ENCODE results near the gene ANKRD24.

The ANKRD24 gene

GRCh38 chr19:4196009-4196408, 13.5 kb downstream of the ANKRD24 start:
- TF ChIP-seq ZC3H10 (CRISPR knock-in tag; IDR thresholded peaks at IDR 0.05) (no peak), RARB (CRISPR knock-in tag; IDR thresholded peaks at IDR 0.05) (no peak), OSR1 (CRISPR knock-in tag; IDR thresholded peaks at IDR 0.05) (no peak), CSDC2 (CRISPR knock-in tag; IDR thresholded peaks at IDR 0.05) (no peak), ZNF565 (CRISPR knock-in tag; conservative IDR thresholded peaks at IDR 0.05; ENCODE audit: low read depth) (no peak), PPARA (CRISPR knock-in tag; IDR thresholded peaks at IDR 0.05; ENCODE audit: borderline replicate concordance) (no peak), ZNF70 (CRISPR knock-in tag; IDR thresholded peaks at IDR 0.05) (no peak)
- TF ChIP-seq, protein P1, sequence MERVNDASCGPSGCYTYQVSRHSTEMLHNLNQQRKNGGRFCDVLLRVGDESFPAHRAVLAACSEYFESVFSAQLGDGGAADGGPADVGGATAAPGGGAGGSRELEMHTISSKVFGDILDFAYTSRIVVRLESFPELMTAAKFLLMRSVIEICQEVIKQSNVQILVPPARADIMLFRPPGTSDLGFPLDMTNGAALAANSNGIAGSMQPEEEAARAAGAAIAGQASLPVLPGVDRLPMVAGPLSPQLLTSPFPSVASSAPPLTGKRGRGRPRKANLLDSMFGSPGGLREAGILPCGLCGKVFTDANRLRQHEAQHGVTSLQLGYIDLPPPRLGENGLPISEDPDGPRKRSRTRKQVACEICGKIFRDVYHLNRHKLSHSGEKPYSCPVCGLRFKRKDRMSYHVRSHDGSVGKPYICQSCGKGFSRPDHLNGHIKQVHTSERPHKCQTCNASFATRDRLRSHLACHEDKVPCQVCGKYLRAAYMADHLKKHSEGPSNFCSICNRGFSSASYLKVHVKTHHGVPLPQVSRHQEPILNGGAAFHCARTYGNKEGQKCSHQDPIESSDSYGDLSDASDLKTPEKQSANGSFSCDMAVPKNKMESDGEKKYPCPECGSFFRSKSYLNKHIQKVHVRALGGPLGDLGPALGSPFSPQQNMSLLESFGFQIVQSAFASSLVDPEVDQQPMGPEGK (CRISPR knock-in tag; IDR thresholded peaks at IDR 0.05; ENCODE audit: borderline replicate concordance) = no peak
- ATAC-seq = no peak

DNA sequence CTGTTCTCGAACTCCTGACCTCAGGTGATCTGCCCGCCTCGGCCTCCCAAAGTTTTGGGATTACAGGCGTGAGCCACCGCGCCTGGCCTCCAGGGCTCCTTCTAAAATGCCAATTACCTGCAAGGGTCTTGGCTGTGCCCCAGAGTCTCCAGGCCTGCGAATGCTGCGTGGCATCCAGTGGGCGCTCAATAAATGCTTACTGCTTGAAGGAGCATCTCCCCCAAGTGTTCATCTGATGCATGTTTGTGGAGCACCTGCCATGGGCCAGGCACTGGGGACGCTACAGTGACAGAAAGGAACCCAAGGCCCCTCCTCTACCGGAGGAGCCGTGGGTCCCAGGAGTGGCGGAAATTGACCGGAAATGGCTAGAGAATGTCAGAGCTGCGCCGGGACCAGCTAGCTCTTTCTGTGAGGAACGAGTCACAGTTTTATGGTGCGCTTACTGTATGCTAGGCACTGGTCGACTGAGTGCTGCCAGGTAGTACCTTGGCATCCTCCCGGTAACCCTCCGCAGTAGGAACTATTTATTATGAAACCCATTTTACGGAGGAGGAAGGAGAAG, 14.2 kb downstream of the ANKRD24 start:
- TF ChIP-seq TOX (CRISPR knock-in tag; IDR thresholded peaks at IDR 0.05; ENCODE audit: borderline replicate concordance) (no peak), POU6F1 (CRISPR knock-in tag; IDR thresholded peaks at IDR 0.05; ENCODE audit: borderline replicate concordance, low read depth) (no peak), ISL1 (CRISPR knock-in tag; IDR thresholded peaks at IDR 0.05) (no peak), ARNTL (CRISPR knock-in tag; IDR thresholded peaks at IDR 0.05; ENCODE audit: borderline replicate concordance, low read depth) (no peak), SNAI2 (CRISPR knock-in tag; IDR thresholded peaks at IDR 0.05) (no peak), ZNF70 (CRISPR knock-in tag; IDR thresholded peaks at IDR 0.05) (no peak), ZFP3 (CRISPR knock-in tag; IDR thresholded peaks at IDR 0.05) (no peak), RARB (CRISPR knock-in tag; IDR thresholded peaks at IDR 0.05) (no peak), TCF4 (CRISPR knock-in tag; IDR thresholded peaks at IDR 0.05; ENCODE audit: borderline replicate concordance) (no peak), OSR1 (CRISPR knock-in tag; IDR thresholded peaks at IDR 0.05) (no peak)
- TF ChIP-seq, protein P2, sequence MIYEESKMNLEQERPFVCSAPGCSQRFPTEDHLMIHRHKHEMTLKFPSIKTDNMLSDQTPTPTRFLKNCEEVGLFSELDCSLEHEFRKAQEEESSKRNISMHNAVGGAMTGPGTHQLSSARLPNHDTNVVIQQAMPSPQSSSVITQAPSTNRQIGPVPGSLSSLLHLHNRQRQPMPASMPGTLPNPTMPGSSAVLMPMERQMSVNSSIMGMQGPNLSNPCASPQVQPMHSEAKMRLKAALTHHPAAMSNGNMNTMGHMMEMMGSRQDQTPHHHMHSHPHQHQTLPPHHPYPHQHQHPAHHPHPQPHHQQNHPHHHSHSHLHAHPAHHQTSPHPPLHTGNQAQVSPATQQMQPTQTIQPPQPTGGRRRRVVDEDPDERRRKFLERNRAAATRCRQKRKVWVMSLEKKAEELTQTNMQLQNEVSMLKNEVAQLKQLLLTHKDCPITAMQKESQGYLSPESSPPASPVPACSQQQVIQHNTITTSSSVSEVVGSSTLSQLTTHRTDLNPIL (CRISPR knock-in tag; IDR thresholded peaks at IDR 0.05; ENCODE audit: low read depth) = no peak
- TF ChIP-seq, protein P3, sequence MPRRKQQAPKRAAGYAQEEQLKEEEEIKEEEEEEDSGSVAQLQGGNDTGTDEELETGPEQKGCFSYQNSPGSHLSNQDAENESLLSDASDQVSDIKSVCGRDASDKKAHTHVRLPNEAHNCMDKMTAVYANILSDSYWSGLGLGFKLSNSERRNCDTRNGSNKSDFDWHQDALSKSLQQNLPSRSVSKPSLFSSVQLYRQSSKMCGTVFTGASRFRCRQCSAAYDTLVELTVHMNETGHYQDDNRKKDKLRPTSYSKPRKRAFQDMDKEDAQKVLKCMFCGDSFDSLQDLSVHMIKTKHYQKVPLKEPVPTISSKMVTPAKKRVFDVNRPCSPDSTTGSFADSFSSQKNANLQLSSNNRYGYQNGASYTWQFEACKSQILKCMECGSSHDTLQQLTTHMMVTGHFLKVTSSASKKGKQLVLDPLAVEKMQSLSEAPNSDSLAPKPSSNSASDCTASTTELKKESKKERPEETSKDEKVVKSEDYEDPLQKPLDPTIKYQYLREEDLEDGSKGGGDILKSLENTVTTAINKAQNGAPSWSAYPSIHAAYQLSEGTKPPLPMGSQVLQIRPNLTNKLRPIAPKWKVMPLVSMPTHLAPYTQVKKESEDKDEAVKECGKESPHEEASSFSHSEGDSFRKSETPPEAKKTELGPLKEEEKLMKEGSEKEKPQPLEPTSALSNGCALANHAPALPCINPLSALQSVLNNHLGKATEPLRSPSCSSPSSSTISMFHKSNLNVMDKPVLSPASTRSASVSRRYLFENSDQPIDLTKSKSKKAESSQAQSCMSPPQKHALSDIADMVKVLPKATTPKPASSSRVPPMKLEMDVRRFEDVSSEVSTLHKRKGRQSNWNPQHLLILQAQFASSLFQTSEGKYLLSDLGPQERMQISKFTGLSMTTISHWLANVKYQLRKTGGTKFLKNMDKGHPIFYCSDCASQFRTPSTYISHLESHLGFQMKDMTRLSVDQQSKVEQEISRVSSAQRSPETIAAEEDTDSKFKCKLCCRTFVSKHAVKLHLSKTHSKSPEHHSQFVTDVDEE (CRISPR knock-in tag; IDR thresholded peaks at IDR 0.05) = no peak
- ATAC-seq = no peak

GRCh38 chr19:4197228-4197624, 14.7 kb downstream of the ANKRD24 start:
- TF ChIP-seq, protein P1 (CRISPR knock-in tag; IDR thresholded peaks at IDR 0.05; ENCODE audit: borderline replicate concordance) = no peak
- TF ChIP-seq, protein P4, sequence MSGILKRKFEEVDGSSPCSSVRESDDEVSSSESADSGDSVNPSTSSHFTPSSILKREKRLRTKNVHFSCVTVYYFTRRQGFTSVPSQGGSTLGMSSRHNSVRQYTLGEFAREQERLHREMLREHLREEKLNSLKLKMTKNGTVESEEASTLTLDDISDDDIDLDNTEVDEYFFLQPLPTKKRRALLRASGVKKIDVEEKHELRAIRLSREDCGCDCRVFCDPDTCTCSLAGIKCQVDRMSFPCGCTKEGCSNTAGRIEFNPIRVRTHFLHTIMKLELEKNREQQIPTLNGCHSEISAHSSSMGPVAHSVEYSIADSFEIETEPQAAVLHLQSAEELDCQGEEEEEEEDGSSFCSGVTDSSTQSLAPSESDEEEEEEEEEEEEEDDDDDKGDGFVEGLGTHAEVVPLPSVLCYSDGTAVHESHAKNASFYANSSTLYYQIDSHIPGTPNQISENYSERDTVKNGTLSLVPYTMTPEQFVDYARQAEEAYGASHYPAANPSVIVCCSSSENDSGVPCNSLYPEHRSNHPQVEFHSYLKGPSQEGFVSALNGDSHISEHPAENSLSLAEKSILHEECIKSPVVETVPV (CRISPR knock-in tag; IDR thresholded peaks at IDR 0.05) = no peak
- TF ChIP-seq ZFP3 (CRISPR knock-in tag; IDR thresholded peaks at IDR 0.05) (no peak), TCF4 (CRISPR knock-in tag; IDR thresholded peaks at IDR 0.05; ENCODE audit: borderline replicate concordance) (no peak)
- ATAC-seq = no peak

Measured in SK-N-SH treated with all-trans-retinoic acid at 6 μM for 48 hours (cell line).